ENCODE measurements around the gene EIF2S3. TPM values are rescaled to one million over a fixed set of nuclear protein-coding genes. Genes with fewer than 3 reads are reported as not detected.
A peak's percentile ranks its signal among the peaks of the same experiment; 100 is the strongest.
"Not testable (repeated sequence)": the region's sequence is repeated elsewhere in the genome, so short reads cannot be mapped to it uniquely, and the experiment has no call there.

Gene EIF2S3
- polyA plus RNA-seq, 4 donors, result 148 to 222 (median 169) TPM

DNA sequence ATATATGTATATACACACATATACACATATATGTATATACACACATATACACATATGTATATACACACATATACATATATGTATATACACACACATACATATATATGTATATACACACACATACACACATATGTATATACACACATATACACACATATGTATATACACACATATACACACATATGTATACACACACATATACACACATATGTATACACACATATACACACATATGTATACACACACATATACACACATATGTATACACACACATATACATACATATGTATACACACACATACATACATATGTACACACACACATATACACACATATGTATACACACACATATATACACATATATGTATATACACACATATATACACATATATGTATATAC lies 8.7 kb upstream of the EIF2S3 start:
- not testable (repeated sequence) for DNase-seq (ENCODE audit: low read depth in 4 of 4, low spot score in 2 of 4)

GRCh38 chrX:24049643-24050042 lies 5.1 kb upstream of the EIF2S3 start:
- DNase-seq (ENCODE audit: low read depth in 4 of 4, low spot score in 2 of 4), result not testable (repeated sequence)

DNA sequence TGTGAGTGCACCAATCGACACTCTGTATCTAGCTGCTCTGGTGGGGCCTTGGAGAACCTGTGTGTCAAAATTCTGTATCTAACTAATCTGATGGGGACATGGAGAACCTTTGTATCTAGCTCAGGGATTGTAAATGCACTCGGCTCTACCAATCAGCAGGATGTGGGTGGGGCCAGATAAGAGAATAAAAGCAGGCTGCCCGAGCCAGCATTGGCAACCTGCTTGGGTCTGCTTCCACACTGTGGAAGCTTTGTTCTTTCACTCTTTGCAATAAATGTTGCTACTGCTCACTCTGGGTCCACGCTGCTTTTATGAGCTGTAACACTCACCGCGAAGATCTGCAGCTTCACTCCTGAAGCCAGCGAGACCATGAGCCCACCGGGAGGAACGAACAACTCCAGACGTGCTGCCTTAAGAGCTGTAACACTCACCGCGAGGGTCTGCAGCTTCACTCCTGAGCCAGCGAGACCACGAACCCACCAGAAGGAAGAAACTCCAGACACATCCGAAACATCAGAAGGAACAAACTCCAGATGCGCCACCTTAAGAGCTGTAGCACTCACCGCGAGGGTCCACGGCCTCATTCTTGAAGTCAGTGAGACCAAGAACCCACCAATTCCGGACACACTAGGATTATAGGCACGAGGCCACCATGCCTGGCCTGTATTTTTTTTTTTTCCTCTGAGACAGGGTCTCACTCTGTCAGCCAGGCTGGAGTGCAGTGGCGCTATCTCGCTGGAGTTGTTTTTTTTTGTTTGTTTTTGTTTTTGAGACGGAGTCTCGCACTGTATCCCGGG lies 4.0 kb upstream of the EIF2S3 start:
- not testable (repeated sequence) for DNase-seq (ENCODE audit: low read depth in 4 of 4, low spot score in 2 of 4)

- DNase-seq (ENCODE audit: low read depth in 4 of 4, low spot score in 2 of 4), result peak in 1 of 4 donors; percentile 3
Measured at GRCh38 chrX:24055043-24055356, 244 bp downstream of the EIF2S3 start.

DNA sequence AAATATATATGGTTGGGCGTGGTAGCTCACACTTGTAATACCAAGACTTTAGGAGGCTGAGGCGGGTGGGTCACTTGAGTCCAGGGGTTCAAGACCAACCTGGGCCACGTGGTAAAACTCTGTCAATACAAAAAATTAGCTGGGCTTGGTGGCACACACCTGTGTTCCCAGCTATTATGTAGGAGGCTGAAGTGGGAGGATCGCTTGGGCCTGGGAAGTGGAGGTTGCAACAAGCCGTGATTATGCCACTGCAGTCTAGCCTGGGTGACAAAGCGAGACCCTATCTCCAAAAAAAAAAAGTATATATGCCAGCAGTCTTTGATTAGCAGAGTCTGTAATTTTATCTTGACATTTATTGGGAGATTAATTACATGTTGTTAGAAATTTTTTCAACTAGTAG lies 8.7 kb downstream of the EIF2S3 start:
- no peak for DNase-seq (ENCODE audit: low read depth in 4 of 4, low spot score in 2 of 4)

DNA sequence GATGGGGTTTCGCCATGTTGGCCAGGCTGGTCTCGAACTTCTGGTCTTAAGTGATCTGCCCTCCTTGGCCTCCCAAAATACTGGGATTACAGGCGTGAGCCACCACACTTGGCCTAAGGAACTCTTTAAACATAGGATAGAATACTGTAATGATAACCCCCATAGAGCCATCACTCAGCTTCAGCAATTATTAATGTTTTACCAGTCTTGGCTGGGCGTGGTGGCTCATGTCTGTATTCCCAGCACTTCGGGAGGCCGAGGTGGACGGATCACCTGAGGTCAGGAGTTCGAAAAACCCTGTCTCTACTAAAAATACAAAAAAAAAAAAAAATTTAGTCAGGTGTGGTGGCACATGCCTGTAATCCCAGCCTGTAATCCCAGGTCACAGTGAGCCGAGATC lies 15.1 kb downstream of the EIF2S3 start:
- no peak for DNase-seq (ENCODE audit: low read depth in 4 of 4, low spot score in 2 of 4)

DNA sequence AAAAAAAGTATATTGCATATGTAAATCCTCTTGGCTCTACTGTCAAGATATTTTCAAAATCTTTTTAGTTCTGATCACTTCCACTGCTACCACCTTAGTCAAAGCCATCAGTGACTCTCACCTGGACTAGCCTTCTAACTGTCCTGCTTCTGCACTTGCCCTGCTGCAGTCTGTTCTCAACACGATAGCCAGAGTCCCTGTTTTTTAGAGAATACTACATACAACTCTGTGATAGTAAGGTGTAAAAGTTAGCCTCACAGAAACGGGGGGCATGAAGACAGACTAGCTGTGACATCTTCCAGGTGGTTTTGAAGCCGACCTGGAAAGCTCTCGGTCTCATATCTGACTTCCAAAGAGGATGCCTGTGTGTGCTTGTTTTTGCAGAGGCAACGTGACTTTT lies 24.7 kb downstream of the EIF2S3 start:
- no peak for DNase-seq (ENCODE audit: low read depth in 4 of 4, low spot score in 2 of 4)

- DNase-seq (ENCODE audit: low read depth in 4 of 4, low spot score in 2 of 4), result not testable (repeated sequence)
Measured at GRCh38 chrX:24080245-24080644, 25.5 kb downstream of the EIF2S3 start.

- DNase-seq (ENCODE audit: low read depth in 4 of 4, low spot score in 2 of 4), result no peak
Measured at GRCh38 chrX:24080704-24081103, 25.9 kb downstream of the EIF2S3 start.

DNA sequence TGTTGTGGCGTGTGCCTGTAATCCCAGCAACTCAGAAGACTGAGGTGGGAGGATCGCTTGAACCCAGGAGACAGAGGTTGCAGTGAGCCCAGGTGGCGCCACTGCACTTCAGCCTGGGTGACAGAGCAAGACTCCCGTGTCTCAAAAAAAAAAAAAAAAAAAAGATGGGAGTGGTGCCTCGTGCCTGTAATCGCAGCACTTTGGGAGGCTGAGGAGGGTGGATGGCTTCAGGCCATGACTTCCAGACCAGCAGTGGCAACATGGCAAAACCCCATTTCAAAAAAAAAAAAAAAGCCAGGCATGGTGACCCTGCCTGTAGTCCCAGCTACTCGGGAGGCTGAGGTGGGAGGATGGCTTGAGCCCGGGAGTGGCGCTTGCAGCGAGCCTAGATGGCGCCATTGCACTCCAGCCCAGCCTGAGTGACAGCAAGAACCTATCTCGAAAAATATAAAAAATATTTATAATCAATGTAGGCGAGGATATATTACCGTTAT lies 27.0 kb downstream of the EIF2S3 start:
- DNase-seq (ENCODE audit: low read depth in 4 of 4, low spot score in 2 of 4), result no peak

DNA sequence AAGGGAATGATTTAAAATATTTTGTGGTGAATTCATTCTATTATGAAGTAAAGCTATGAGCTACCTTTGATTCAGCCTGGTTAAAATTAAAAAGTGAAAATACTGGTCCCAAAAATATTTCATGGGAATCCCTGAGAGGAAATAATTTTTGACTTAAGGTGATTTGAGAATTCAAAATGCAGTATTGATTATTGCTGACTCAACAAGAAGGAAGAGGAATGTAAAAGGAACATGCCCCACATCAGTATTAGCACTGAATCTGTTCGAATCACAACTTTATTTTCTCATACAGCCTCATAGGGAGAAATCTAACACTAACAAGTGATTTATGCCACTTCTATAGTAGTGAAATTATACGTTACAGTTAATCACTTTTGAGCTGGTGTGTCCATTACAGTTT lies 27.7 kb downstream of the EIF2S3 start:
- DNase-seq (ENCODE audit: low read depth in 4 of 4, low spot score in 2 of 4), result no peak

- no peak for DNase-seq (ENCODE audit: low read depth in 4 of 4, low spot score in 2 of 4)
Measured at GRCh38 chrX:24085101-24085500, 30.3 kb downstream of the EIF2S3 start.

GRCh38 chrX:24090300-24091200 lies 35.8 kb downstream of the EIF2S3 start:
- no peak for DNase-seq (ENCODE audit: low read depth in 4 of 4, low spot score in 2 of 4)

DNA sequence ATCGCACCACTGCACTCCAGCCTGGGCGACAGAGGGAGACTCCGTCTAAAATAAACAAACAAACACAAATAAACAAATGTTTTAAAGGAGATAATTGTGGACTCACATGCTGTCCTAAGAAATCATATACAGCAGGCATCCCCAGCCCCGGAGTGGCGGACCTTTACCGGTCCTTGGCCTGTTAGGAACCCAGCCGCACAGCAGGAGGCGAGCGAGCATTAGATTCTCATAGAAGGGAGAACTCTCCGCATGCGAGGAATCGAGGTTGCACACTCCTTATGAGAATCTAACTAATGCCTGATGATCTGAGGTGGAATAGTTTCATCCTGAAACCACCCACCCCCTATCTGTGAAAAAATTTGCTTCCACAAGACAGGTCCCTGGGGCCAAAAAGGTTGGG lies 39.0 kb downstream of the EIF2S3 start:
- DNase-seq (ENCODE audit: low read depth in 4 of 4, low spot score in 2 of 4), result no peak

GRCh38 chrX:24097741-24098260 lies 43.0 kb downstream of the EIF2S3 start:
- no peak for DNase-seq (ENCODE audit: low read depth in 4 of 4, low spot score in 2 of 4)

GRCh38 chrX:24098932-24099331 lies 44.2 kb downstream of the EIF2S3 start:
- DNase-seq (ENCODE audit: low read depth in 4 of 4, low spot score in 2 of 4), result no peak

- DNase-seq (ENCODE audit: low read depth in 4 of 4, low spot score in 2 of 4), result no peak
Measured at GRCh38 chrX:24099394-24099793, 44.6 kb downstream of the EIF2S3 start.

GRCh38 chrX:24100713-24101112 lies 46.0 kb downstream of the EIF2S3 start:
- DNase-seq (ENCODE audit: low read depth in 4 of 4, low spot score in 2 of 4), result no peak

DNA sequence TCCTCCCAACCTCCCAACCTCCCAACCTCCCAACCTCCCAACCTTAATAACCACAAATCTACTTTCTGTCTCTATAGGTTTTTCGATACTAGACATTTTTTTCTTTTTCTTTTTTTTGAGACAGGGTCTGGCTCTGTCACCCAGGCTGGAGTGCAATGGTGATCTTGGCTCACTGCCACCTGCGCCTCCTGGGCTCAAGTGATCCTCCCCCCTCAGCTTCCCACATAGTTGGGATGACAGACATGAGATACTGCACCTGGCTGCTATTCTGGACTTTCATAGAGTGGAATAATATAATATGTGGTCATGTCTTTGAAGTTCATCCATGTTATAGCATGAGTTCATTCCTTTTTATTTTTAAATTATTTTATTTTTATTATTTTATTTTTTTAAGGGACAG lies 55.3 kb downstream of the EIF2S3 start:
- peak in 1 of 4 donors; percentile 49 for DNase-seq (ENCODE audit: low read depth in 4 of 4, low spot score in 2 of 4)

DNA sequence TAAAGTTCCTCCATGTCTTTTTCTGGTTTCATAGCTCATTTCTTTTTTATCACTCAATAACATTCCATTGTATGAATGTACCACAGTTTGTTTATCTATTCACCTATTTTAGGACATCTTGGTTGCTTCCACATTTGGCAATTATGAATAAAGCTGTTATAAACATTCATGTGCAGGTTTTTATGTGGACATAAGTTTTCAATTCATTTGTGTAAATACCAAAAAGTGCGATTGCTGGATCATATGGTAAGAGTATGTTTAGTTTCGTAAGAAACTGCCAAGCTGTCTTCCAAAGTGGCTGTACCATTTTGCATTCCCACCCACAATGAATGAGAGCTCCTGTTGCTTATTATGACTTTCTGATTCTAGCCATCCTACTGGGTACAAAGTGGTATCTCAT lies 58.4 kb downstream of the EIF2S3 start:
- no peak for DNase-seq (ENCODE audit: low read depth in 4 of 4, low spot score in 2 of 4)

GRCh38 chrX:24117258-24117657 lies 62.5 kb downstream of the EIF2S3 start:
- DNase-seq (ENCODE audit: low read depth in 4 of 4, low spot score in 2 of 4), result no peak
